COLO829 (cell line): ENCODE measurements around the gene NBL1.

Source experiments
- DNase-seq: peaks from one replicate; pipeline ENCODE4 v3.0.0; 2012; ENCODE audit warnings: low spot score

NBL1 gene

GRCh38 chr1:19646377-19647319, 2.5 kb downstream of the NBL1 start:
- DNase-seq = no peak

- DNase-seq = no peak
Measured at GRCh38 chr1:19647643-19648042, 3.5 kb downstream of the NBL1 start.

GRCh38 chr1:19648239-19648638, 4.1 kb downstream of the NBL1 start:
- DNase-seq = no peak

GRCh38 chr1:19648689-19649088, 4.6 kb downstream of the NBL1 start:
- DNase-seq = no peak

GRCh38 chr1:19650416-19651140, 6.5 kb downstream of the NBL1 start:
- DNase-seq = no peak

GRCh38 chr1:19651141-19651737, 7.1 kb downstream of the NBL1 start:
- no peak for DNase-seq

- DNase-seq = no peak
Measured at GRCh38 chr1:19654386-19654785, 10.3 kb downstream of the NBL1 start.

GRCh38 chr1:19654886-19655717, 11.0 kb downstream of the NBL1 start:
- no peak for DNase-seq

- no peak for DNase-seq
Measured at GRCh38 chr1:19655718-19656080, 11.6 kb downstream of the NBL1 start.

- no peak for DNase-seq
Measured at GRCh38 chr1:19656134-19656779, 12.1 kb downstream of the NBL1 start.

- DNase-seq = no peak
Measured at GRCh38 chr1:19656780-19657466, 12.8 kb downstream of the NBL1 start.

GRCh38 chr1:19657511-19657910, 13.4 kb downstream of the NBL1 start:
- no peak for DNase-seq

- DNase-seq = no peak
Measured at GRCh38 chr1:19658186-19658585, 14.1 kb downstream of the NBL1 start.

GRCh38 chr1:19661721-19662228, 17.7 kb downstream of the NBL1 start:
- no peak for DNase-seq

- DNase-seq = no peak
Measured at GRCh38 chr1:19662313-19662712, 18.2 kb downstream of the NBL1 start.

- no peak for DNase-seq
Measured at GRCh38 chr1:19664453-19665185, 20.5 kb downstream of the NBL1 start, which contains the start of gene HTR6. Gene HTR6, plus strand, starts transcription at chr1:19664875. Its CDS starts 879 bp downstream, at chr1:19665754.

- no peak for DNase-seq
Measured at GRCh38 chr1:19665186-19665495, 21.0 kb downstream of the NBL1 start.

GRCh38 chr1:19665496-19666465, 21.7 kb downstream of the NBL1 start:
- DNase-seq = no peak

GRCh38 chr1:19668888-19669287, 24.8 kb downstream of the NBL1 start:
- DNase-seq = no peak
